HepG2 (cell line): ENCODE results near the gene PPP3R1.

Source experiments
- CBX5 ChIP-seq: sonication (generic); formaldehyde crosslinking; IDR thresholded peaks from 2 replicates; pipeline ENCODE4 v1.4.0; 2020; ENCODE audit warnings: missing genetic modification reagents, borderline replicate concordance
- ETV6 ChIP-seq: sonication (generic); formaldehyde crosslinking; conservative IDR thresholded peaks from 2 replicates; pipeline ENCODE4 v1.4.0; 2020; ENCODE audit warnings: missing genetic modification reagents
- HDAC6 ChIP-seq: fragments of 200-600 bp; sonication (generic); IDR thresholded peaks from 2 replicates; pipeline ENCODE4 v1.7.0; 2017; ENCODE audit warnings: mild to moderate bottlenecking, antibody characterized with exemption, low read length, low read depth
- HOXA9 ChIP-seq: sonication (generic); formaldehyde crosslinking; IDR thresholded peaks from 2 replicates; pipeline ENCODE4 v1.8.1; 2022; ENCODE audit warnings: missing genetic modification reagents, mild to moderate bottlenecking, moderate library complexity, borderline replicate concordance
- MAFK ChIP-seq, 2 experiments: IDR thresholded peaks in 1 of 2; conservative IDR thresholded peaks in 1 of 2; 2 replicates each; pipeline ENCODE4 v1.6.1; 2011; ENCODE audit warnings: improper control_type of control experiment in 2 of 2, low read length in 2 of 2
- MAZ ChIP-seq, 2 experiments: sonication (generic) in 1 of 2; formaldehyde crosslinking in 1 of 2; IDR thresholded peaks; 2 replicates each; pipeline versions ENCODE4 v1.5.0 to v1.6.1; 2012 to 2020; ENCODE audit warnings: low read depth in 2 of 2, mild to moderate bottlenecking in 2 of 2, borderline replicate concordance in 1 of 2, improper control_type of control experiment in 1 of 2, low read length in 1 of 2, missing genetic modification reagents in 1 of 2, moderate library complexity in 1 of 2
- SALL1 ChIP-seq: sonication (generic); formaldehyde crosslinking; IDR thresholded peaks from 2 replicates; pipeline ENCODE4 v1.8.0; 2022; ENCODE audit warnings: mild to moderate bottlenecking, missing genetic modification reagents
- SIN3A ChIP-seq: IDR thresholded peaks from 2 replicates; pipeline ENCODE4 v1.6.1; 2011; ENCODE audit warnings: low read depth, mild to moderate bottlenecking, control low read depth, low read length, borderline replicate concordance
- SUZ12 ChIP-seq: fragments of 150-350 bp; IDR thresholded peaks from 2 replicates; pipeline ENCODE4 v1.6.1; 2014; ENCODE audit warnings: low read depth, low read length
- TBL1XR1 ChIP-seq: fragments of 150-350 bp; IDR thresholded peaks from 2 replicates; pipeline ENCODE4 v1.6.1; 2014; ENCODE audit warnings: borderline replicate concordance, low read length; ENCODE audit not compliant: partially characterized antibody
- USF2 ChIP-seq, 2 experiments: sonication (generic) in 1 of 2; formaldehyde crosslinking in 1 of 2; IDR thresholded peaks; 2 replicates each; pipeline versions ENCODE4 v1.5.1 to v1.6.1; 2011 to 2020; ENCODE audit warnings: borderline replicate concordance in 1 of 2, low read depth in 1 of 2, low read length in 1 of 2, mild to moderate bottlenecking in 1 of 2, missing genetic modification reagents in 1 of 2, moderate library complexity in 1 of 2
- ZBTB20 ChIP-seq: sonication (generic); formaldehyde crosslinking; IDR thresholded peaks from 2 replicates; pipeline ENCODE4 v1.8.1; 2023; ENCODE audit warnings: missing genetic modification reagents, low read depth, mild to moderate bottlenecking, borderline replicate concordance
- ZSCAN20 ChIP-seq: sonication (generic); formaldehyde crosslinking; IDR thresholded peaks from 2 replicates; pipeline ENCODE4 v1.4.0; 2020; ENCODE audit warnings: missing genetic modification reagents, mild to moderate bottlenecking, borderline replicate concordance
- TF ChIP-seq, protein P1 (sequence below): sonication (generic); formaldehyde crosslinking; IDR thresholded peaks from 2 replicates; pipeline ENCODE4 v1.5.0; 2020; ENCODE audit warnings: mild to moderate bottlenecking, missing genetic modification reagents, moderate library complexity

DNA sequence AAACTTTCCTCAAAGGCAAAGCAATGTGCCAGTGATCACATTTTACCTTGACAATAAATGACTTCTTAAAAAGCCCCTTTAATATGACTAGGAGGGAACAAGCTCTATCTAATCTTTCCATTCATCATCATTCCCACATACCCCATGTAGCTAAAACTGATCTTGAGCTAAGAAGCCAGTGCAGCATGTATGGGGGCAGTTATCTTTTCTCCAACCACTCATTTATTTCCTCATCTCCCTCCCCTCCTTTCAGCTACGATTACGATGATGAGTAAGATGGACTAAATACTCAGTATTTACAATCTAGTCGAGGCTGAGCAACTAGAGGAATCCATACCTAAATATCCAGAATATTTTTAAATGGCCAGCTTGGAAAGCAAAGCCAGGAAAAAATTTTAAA is 59.2 kb downstream of the PPP3R1 start:
- TF ChIP-seq SIN3A: no peak
- no peak for TF ChIP-seq USF2 (IDR thresholded peaks at IDR 0.05; ENCODE audit: low read depth, low read length)
- no peak for TF ChIP-seq USF2 (CRISPR knock-in tag; IDR thresholded peaks at IDR 0.05; ENCODE audit: borderline replicate concordance)
- no peak for TF ChIP-seq SALL1 (CRISPR knock-in tag)
- TF ChIP-seq ZBTB20 (CRISPR knock-in tag): no peak
- TF ChIP-seq HDAC6: no peak
- TF ChIP-seq MAFK (conservative IDR thresholded peaks at IDR 0.05 in 1 of 2, IDR thresholded peaks at IDR 0.05 in 1 of 2; ENCODE audit: low read length in 2 of 2): no peak
- no peak for TF ChIP-seq HOXA9 (CRISPR knock-in tag)
- no peak for TF ChIP-seq ZSCAN20 (CRISPR knock-in tag)
- TF ChIP-seq TBL1XR1: no peak
- TF ChIP-seq, protein P1, sequence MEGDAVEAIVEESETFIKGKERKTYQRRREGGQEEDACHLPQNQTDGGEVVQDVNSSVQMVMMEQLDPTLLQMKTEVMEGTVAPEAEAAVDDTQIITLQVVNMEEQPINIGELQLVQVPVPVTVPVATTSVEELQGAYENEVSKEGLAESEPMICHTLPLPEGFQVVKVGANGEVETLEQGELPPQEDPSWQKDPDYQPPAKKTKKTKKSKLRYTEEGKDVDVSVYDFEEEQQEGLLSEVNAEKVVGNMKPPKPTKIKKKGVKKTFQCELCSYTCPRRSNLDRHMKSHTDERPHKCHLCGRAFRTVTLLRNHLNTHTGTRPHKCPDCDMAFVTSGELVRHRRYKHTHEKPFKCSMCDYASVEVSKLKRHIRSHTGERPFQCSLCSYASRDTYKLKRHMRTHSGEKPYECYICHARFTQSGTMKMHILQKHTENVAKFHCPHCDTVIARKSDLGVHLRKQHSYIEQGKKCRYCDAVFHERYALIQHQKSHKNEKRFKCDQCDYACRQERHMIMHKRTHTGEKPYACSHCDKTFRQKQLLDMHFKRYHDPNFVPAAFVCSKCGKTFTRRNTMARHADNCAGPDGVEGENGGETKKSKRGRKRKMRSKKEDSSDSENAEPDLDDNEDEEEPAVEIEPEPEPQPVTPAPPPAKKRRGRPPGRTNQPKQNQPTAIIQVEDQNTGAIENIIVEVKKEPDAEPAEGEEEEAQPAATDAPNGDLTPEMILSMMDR (CRISPR knock-in tag): no peak
- TF ChIP-seq MAZ (IDR thresholded peaks at IDR 0.05; ENCODE audit: borderline replicate concordance, low read depth, low read length): no peak
- no peak for TF ChIP-seq MAZ (CRISPR knock-in tag; IDR thresholded peaks at IDR 0.05; ENCODE audit: low read depth)
- no peak for TF ChIP-seq SUZ12
- TF ChIP-seq CBX5 (CRISPR knock-in tag): no peak
- no peak for TF ChIP-seq ETV6 (CRISPR knock-in tag)
